Kidney (tissue), 14 donors: ENCODE data around the gene AUTS2. TPM values are rescaled to one million over a fixed set of nuclear protein-coding genes. Genes with fewer than 3 reads are reported as not detected.

Experiments
- DNase-seq, 5 donors: peaks; one replicate each; pipeline ENCODE4 v3.0.0-alpha.2; 2013 to 2020
- FAIRE-seq: peaks from 2 replicates; lab custom pipeline; 2012; peaks lifted over from hg19 to GRCh38; lab: Jason Lieb, UNC
- H3K27ac ChIP-seq, 2 donors: one replicate each; pipeline ENCODE4 v1.7.0; 2013; ENCODE audit warnings: low read depth in 2 of 2, low read length in 2 of 2, inconsistent platforms in 1 of 2
- H3K27me3 ChIP-seq: one replicate; pipeline ENCODE4 v1.7.1; 2013; ENCODE audit warnings: low read length, inconsistent platforms; ENCODE audit not compliant: control insufficient read depth, insufficient read depth
- H3K36me3 ChIP-seq, 3 donors: one replicate each; pipeline versions ENCODE4 v1.7.0 to v1.7.1; 2013; ENCODE audit warnings: low read length in 3 of 3, control low read depth in 1 of 3, inconsistent platforms in 1 of 3; ENCODE audit not compliant: insufficient read depth in 3 of 3, control insufficient read depth in 2 of 3
- H3K4me1 ChIP-seq, 3 donors: one replicate each; pipeline versions ENCODE4 v1.7.0 to v1.7.1; 2013; ENCODE audit warnings: low read length in 3 of 3, inconsistent platforms in 1 of 3, low read depth in 1 of 3; ENCODE audit not compliant: control insufficient read depth in 2 of 3, insufficient read depth in 2 of 3
- H3K4me3 ChIP-seq, 3 donors: one replicate each; pipeline versions ENCODE4 v1.7.0 to v1.8.1; 2013; ENCODE audit warnings: low read length in 3 of 3, control low read depth in 1 of 3, inconsistent platforms in 1 of 3
- H3K9ac ChIP-seq, 3 donors: one replicate each; pipeline versions ENCODE4 v1.7.0 to v1.7.1; 2013; ENCODE audit warnings: low read length in 3 of 3, control low read depth in 1 of 3, inconsistent platforms in 1 of 3
- H3K9me3 ChIP-seq, 3 donors: one replicate each; pipeline versions ENCODE4 v1.7.0 to v1.7.1; 2013; ENCODE audit warnings: low read length in 3 of 3, control low read depth in 1 of 3, inconsistent platforms in 1 of 3; ENCODE audit not compliant: control insufficient read depth in 2 of 3, insufficient read depth in 1 of 3
- intact Hi-C: fragments of 100-400 bp; cut with DNase I; formaldehyde crosslinking; loops from one replicate; pipeline ENCODE4 v1.11.1; 2022
- polyA plus RNA-seq: library from polyadenylated mRNA; stranded (reverse); fragments of 350-450 nt; fragmentation: Illumina TruSeq; extraction: RNeasy Lipid Tissue Mini Kit (QIAGEN cat#74804); gene quantifications from one replicate; pipeline ENCODE4 v1.2.3, GENCODE V29; 2014; ENCODE audit warnings: low read depth, low replicate concordance; ENCODE audit not compliant: insufficient read depth
- total RNA-seq: library from RNA; stranded (reverse); fragmentation: NEBNext Ultra II Directional; extraction: Animal tissue kit (Norgen Biotek cat#: 25700); gene quantifications from one replicate; pipeline ENCODE4 v1.2.1, GENCODE V29; 2021
- TF ChIP-seq, protein P1 (sequence below): IDR thresholded peaks from 3 replicates; pipeline ENCODE4 v1.5.1; 2012; ENCODE audit warnings: mild to moderate bottlenecking, moderate library complexity, borderline replicate concordance; ENCODE audit not compliant: insufficient read depth; ENCODE audit errors: extremely low read depth
- donor health status: control.
- donor health status: control.
- donor health status: control.
- donor health status: control.
- donor health status: control.
- donor health status: DM: yes; HTN: yes; CAD: no.
- donor health status: Normal renal cell carcinoma (clear cell type).

The AUTS2 gene
- total and polyA plus RNA-seq, 2 donors from 2014 or later = 5.2 to 33.8 TPM

DNA sequence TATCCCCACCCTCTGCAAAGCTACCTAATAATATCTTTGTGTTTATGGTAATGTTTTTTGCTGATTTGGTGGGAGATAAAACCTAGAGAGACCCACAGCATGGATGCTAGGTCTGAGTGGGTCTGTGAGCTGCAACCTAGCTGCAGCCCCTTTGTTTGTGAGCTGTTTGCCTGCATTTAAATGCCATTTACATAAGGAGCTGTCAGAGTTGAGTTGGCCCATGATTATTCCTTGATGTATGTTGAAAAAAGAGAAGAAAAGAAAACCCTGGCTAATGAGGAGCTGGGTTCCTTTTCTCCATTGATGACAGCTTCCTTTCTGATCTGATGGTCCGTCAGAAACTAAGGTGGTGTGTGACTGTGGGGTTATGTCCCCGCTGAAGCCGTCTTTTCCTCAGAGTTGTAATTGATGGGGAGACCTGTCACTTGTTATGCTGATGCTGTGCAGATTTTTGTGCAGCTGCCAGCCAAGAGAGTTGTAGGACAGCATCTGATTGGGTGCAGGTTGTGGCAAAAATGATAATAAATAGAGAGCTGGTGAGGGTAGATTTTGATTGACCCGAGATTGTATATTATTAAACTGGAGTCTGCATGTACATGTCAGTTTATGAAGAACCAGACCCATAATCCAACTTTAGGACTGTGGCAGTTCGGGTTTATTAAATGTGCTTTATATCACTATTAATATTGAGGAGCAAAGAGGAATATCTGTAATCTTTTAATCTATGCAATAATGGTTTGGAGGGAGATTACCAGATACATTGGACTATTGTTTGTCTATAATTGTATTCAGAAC lies 219.8 kb downstream of the AUTS2 start:
- H3K27me3 ChIP-seq = no peaks in the 10 kb centered on the region
- no peak for FAIRE-seq
- intact Hi-C loops = no loop called here
- DNase-seq = no peak
- no peak overlapping the region for H3K4me3 ChIP-seq
- no peak overlapping the region for H3K9ac ChIP-seq
- no peak overlapping the region for H3K27ac ChIP-seq
- H3K4me1 ChIP-seq = no peaks in the 10 kb centered on the region
- no peaks in the 10 kb centered on the region for H3K9me3 ChIP-seq
- TF ChIP-seq, protein P1, sequence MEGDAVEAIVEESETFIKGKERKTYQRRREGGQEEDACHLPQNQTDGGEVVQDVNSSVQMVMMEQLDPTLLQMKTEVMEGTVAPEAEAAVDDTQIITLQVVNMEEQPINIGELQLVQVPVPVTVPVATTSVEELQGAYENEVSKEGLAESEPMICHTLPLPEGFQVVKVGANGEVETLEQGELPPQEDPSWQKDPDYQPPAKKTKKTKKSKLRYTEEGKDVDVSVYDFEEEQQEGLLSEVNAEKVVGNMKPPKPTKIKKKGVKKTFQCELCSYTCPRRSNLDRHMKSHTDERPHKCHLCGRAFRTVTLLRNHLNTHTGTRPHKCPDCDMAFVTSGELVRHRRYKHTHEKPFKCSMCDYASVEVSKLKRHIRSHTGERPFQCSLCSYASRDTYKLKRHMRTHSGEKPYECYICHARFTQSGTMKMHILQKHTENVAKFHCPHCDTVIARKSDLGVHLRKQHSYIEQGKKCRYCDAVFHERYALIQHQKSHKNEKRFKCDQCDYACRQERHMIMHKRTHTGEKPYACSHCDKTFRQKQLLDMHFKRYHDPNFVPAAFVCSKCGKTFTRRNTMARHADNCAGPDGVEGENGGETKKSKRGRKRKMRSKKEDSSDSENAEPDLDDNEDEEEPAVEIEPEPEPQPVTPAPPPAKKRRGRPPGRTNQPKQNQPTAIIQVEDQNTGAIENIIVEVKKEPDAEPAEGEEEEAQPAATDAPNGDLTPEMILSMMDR = no peak
- no peaks in the 10 kb centered on the region for H3K36me3 ChIP-seq

DNA sequence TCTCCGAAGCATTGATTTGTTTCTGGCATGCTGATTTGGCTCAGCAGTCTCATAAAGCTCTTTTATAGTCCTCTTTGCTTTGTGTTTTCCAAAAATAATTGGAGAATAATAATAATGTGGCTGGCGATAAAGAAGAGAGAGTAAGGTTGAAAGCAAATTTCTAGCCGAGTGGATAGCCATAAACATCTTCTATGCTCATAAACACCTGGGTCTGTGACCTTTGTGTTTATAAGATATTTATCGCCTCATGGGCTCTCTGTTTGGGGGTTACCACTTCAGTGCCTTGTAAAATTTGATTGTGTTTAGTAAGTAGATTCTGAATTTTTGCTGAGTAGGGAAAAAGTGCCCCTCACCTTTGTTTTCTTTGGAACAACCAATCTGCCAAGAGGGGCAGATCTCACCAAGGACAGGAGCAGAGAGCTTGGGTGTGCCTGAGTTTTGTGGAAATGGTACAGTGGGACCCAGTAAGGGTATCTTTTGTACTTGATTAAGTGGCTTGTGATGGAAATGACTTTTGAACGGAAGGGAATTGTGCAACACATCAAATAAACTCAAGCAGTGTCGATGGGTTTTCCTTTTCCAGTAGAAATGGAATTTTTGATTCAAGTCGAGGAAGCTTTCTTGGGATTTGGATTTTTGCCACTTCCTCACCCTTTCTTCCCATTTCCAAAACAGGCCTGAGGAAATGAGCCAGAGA lies 220.5 kb downstream of the AUTS2 start:
- no peaks in the 10 kb centered on the region for H3K36me3 ChIP-seq
- TF ChIP-seq, protein P1 = no peak
- no peak for FAIRE-seq

DNA sequence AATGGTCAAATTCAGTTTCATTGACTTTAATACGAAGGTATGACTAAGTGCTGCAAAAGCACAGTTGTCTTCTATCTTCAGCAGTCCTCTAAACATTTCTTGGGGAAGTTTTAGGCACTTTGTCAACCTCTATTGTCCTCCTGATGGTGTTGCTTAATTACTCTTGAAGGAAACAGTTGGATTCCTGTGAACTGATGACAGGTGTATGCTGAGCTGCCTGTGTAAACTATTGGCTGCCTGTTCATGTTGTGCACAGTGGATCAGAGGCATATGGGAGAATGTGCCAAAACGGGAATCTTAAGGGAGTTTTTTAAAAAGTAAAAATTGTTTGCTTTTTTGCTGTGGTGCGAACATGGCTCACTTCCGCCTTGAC lies 221.0 kb downstream of the AUTS2 start:
- intact Hi-C loops = no loop called here
- FAIRE-seq = no peak
- no peaks in the 10 kb centered on the region for H3K36me3 ChIP-seq

More for the DNA sequence above, 220.5 kb downstream of the AUTS2 start:
- H3K4me3 ChIP-seq = no peak overlapping the region
- H3K4me1 ChIP-seq = no peaks in the 10 kb centered on the region
- DNase-seq = no peak
- H3K27me3 ChIP-seq = no peaks in the 10 kb centered on the region
- intact Hi-C loops = no loop called here
- H3K9ac ChIP-seq = no peak overlapping the region
- no peak overlapping the region for H3K27ac ChIP-seq
- H3K9me3 ChIP-seq = no peaks in the 10 kb centered on the region

More for the DNA sequence above, 221.0 kb downstream of the AUTS2 start:
- Histone ChIP-seq H3K9me3 (no peaks in the 10 kb centered on the region), H3K9ac (no peak overlapping the region), H3K27ac (no peak overlapping the region), H3K4me3 (no peak overlapping the region), H3K27me3 (no peaks in the 10 kb centered on the region), H3K4me1 (no peaks in the 10 kb centered on the region)
- TF ChIP-seq, protein P1 = no peak
- no peak for DNase-seq
